HG02938 (cell line): ENCODE data around the gene LTBP1.
"Not testable (repeated sequence)": the region's sequence is repeated elsewhere in the genome, so short reads cannot be mapped to it uniquely, and the experiment has no call there.

Experiments used
- ATAC-seq: cut with Tn5 transposase; IDR thresholded peaks from one replicate; pipeline ENCODE4 v1.9.1; 2021; ENCODE audit warnings: mild to moderate bottlenecking, moderate library complexity; ENCODE audit not compliant: unreplicated experiment

Gene LTBP1

GRCh38 chr2:33038230-33038629, 91.5 kb downstream of the LTBP1 start:
- no peak for ATAC-seq

DNA sequence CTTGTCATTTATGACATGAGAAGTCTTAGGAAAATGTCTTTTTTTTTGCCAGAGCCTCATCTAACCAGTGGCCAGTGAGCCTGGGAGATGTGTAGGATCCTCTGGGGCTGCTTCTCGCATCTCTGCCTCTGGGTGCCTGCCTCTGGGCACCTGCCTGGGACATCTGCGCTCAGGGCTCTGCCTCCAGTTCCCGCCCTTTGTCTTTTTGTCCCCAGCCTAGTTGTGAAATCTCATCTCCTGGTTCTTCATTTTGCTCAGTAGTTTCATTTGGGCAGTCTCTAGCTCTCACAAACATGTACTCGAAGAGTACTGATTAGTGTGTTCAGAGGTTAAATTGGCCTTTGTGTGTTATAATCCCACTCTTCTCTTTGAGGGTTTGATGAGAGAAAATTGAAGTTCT, 92.0 kb downstream of the LTBP1 start:
- ATAC-seq: no peak

DNA sequence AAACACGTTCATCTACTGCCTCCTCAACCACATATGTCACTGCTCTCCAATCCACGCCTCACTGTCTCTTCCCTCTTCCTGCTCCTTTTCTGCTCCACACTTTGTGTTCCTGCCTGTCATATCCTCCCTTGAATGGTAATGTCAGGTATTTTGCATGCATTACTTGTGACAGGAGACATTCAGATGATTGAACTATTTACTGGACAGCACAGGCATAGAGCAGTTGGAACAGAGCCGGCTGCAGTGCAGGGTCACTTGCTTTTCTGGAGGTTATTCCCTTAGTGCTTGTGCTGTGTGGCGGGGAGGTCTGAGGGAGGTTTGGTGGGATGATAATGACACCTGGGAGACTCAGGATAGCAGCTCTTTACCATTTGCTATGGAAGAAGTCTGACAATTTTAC, 93.8 kb downstream of the LTBP1 start:
- no peak for ATAC-seq

DNA sequence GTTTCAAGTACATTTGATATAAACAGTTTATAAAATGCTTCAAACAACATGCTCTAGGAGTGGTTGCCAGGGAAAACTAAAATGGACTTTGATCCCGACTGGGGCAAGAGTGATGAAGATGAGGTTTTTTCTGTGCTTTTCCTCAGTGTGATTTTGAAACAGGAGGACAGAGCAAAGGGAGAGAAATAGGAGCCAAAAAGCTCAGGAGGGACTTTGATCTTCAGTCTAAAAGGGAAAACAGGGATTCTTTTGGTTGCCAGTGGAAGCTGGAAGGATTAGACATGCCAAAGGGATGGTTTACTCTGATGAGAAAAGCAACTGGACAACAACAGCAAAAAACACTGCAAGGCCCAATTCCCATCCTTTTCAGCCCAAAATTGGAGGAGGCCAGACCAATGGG, 95.5 kb downstream of the LTBP1 start:
- ATAC-seq: no peak

- ATAC-seq: no peak
Measured at GRCh38 chr2:33042819-33043218, 96.1 kb downstream of the LTBP1 start.

- no peak for ATAC-seq
Measured at GRCh38 chr2:33047939-33048338, 101.2 kb downstream of the LTBP1 start.

DNA sequence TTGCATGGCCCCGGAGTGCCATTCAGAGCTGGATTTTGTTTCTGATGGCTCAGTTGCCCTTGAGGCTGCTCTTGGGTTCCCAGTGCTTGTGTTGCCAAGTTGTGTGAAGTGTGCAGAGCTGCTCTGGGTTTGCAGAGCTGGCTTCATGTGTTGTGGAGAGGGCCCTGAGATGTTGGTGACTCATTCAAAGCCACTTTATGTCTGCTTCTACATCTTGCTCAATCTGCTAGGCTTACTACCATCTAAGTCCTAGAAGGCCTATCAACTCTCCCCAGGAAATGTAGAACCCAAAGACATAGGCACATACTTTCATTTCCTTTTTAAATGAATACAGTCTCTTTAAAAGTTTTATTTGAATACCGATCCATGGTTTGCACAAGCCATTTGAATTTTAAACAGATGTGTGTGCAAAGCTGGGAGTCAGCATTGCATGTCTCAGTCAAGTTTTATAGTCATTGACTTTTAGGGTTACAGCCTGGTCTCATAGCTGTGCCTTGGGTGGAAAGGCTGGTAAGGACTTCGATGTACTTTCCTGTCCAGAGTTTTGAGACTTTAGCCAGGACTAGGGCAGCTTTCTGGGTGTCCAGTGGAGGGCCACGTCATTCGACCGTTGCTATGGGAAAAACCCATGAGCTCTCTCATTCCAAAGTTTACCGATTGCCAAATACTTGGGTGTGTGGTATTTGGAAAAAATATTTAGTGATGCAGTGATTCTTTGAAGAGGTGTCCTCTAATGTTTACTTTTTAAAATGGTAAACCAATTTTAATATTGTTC, 105.0 kb downstream of the LTBP1 start:
- ATAC-seq: no peak

DNA sequence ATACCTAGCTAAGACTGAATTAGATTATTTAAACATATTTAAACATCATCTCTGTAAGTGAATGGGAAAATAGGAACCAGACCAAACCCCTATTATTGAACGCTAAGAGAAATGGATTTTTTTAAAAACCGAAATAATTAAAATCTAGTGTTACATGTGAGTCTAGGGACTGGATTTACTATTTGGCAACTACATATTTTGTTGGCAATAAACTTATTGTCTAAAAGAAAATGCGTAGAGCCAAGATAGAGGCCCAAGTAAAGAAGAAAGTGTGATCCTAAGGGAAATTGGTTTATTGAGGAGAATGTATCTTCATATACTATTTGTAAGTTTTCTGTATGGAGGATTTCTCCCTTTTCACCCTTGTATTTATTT, 105.6 kb downstream of the LTBP1 start:
- ATAC-seq: no peak

DNA sequence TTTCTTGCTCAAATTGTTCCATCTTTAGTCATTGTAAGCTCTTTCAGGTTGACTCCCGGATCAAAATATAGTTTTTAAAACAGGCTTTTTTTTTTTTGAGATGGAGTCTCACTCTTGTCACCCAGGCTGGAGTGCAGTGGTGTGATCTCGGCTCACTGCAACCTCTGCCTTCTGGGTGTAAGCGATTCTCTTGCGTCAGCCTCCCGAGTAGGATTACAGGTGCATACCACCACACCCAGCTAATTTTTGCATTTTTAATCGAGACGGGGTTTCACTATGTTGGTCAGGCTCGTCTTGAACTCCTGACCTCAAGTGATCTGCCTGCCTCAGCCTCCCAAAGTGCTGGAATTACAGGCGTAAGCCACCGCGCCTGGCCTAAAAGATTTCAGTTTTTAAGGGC, 106.0 kb downstream of the LTBP1 start:
- ATAC-seq: not testable (repeated sequence)

GRCh38 chr2:33056170-33056569, 109.4 kb downstream of the LTBP1 start:
- no peak for ATAC-seq

DNA sequence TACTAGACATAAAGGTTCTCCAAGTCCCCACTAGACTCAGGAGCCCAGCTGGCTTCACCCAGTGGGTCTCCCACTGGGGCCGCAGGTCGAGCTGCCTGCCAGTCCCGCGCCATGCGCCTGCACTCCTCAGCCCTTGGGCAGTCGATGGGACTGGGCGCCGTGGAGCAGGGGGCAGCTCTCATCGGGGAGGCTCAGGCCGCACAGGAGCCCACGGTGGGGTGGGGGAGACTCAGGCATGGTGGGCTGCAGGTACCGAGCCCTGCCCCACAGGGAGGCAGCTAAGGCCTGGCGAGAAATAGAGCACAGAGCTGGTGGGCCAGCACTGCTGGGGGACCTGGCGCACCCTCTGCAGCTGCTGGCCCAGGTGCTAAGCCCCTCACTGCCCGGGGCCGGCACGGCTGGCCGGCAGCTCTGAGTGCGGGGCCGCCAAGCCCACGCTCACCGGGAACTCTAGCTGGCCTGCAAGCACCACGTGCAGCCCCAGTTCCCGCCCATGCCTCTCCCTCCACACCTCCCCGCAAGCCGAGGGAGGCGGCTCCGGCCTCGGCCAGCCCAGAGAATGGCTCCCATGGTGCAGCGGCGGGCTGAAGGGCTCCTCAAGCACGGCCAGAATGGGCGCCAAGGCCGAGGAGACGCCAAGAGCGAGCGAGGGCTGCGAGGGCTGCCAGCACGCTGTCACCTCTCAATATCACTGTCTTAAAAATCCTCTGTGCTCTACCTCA, 110.7 kb downstream of the LTBP1 start:
- ATAC-seq: not testable (repeated sequence)

- ATAC-seq: no peak
Measured at GRCh38 chr2:33058716-33059470, 112.1 kb downstream of the LTBP1 start.

DNA sequence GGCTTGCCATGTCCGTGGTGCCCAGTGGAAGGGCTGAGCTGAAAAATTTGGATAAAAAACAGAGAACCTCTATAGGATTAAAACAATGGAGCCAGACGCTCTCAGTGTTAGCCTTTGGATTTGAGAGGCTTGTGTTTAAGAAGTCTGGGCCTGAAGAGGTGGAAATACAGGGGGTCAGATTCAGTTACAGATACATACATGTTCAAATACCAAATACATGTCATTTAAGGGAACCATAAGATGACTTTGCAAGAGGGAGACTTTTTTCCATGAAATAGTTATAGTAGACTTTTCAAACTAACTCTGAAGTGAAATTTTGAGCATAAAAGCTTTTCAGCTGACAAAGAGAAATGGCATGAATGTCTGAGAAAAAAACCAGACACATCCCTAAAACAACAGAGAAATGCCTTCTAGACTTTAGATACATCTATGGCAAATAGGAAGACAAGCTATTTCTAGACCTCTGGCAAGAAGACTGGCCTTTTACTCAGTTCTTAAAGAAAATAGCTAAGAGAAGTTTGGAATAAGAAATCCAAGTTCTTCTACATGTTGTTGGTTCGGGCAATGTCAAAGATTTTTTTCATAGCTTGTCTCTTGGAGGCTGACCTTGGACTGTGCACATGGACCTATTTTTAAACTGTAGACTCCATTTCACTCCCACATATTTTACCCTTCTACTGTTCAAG, 112.9 kb downstream of the LTBP1 start:
- ATAC-seq: no peak

- ATAC-seq: no peak
Measured at GRCh38 chr2:33060405-33060804, 113.7 kb downstream of the LTBP1 start.

- no peak for ATAC-seq
Measured at GRCh38 chr2:33062665-33063250, 116.0 kb downstream of the LTBP1 start.

DNA sequence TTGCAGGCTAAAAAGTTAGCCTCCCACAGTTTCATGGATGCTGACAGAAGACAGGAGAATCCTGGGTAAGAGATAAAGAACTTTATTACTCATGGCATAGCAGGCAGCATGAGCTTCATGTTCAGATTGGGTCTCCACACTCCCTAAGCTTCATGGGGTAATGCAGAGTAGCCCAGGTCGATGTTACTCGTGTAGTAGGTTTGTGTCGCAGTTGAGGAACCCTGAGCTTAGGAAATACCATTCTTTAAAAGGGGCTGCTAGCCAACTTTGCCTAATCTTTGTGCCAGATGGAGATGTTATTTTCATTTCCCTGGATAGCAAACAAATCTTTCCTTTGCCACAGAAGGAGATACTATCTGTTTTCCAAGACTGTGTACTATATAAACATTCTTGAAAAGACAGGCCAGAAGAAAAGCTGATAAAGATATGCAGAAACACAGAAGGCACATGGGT, 117.6 kb downstream of the LTBP1 start:
- ATAC-seq: no peak

- ATAC-seq: no peak
Measured at GRCh38 chr2:33067598-33067997, 120.8 kb downstream of the LTBP1 start.

DNA sequence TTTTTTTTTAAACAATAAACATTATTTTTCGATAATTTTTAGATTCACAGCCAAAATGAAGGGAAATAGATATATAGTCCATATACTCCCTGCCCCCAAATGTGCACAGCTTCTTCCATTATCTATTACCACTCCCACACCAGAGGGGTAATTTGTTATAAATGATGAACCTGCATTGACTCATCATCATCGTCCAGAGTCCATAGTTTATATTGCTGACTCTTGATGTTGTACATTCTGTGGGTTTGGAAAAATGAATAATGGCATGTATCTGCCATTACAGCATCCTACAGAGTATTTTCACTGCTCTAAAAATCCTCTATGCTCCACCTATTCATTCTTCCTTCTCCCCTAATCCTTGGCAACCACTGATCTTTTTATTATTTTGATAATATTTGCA, 121.5 kb downstream of the LTBP1 start:
- no peak for ATAC-seq

DNA sequence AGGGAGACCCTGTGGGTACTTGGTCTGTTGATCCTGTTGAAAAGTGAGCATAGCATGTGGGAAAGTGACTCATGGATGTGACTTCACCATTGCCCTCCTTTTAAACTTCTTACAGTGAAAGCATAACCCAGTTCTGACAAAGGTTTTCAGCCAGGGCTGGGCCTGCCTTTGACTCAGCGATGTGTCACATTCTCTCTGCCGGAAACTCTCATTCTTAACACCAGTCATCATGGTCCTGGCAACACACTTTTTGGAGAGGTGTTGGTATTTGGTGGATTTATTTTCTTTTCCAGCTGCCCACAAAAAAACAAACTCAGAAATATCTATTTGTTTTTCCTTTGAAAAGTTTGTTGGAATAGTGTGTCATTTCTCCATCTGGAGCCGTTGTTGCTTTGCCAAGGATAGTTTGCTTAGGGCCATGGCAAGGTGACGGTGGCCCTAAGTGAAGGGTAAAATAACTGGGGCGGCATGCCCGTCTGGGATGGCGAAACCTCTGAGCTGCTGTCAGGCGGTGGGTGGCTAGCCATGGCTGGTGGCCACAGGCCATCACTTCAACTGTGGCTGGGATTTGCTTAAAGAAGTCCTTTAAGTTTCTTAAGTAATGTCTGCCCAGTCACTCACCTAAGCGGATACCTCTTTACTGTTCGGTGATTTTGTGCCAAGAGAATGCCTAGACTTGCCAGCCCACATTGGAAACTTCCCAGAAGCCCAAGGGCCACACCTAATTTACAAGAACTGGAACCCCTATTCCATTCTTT, 123.3 kb downstream of the LTBP1 start:
- no peak for ATAC-seq

GRCh38 chr2:33071591-33071990, 124.8 kb downstream of the LTBP1 start:
- no peak for ATAC-seq
